GM19328 (cell line): ENCODE results near the gene CCDC126.
A peak's percentile ranks its signal among the peaks of the same experiment; 100 is the strongest.
"Not testable (repeated sequence)": the region's sequence is repeated elsewhere in the genome, so short reads cannot be mapped to it uniquely, and the experiment has no call there.

Experiments used
- ATAC-seq: cut with Tn5 transposase; IDR thresholded peaks from one replicate; pipeline ENCODE4 v1.9.1; 2021; ENCODE audit warnings: mild to moderate bottlenecking, moderate library complexity; ENCODE audit not compliant: unreplicated experiment

The CCDC126 gene

GRCh38 chr7:23597094-23598091 is at the start of gene CCDC126:
TSS of gene CCDC126 (plus strand) at chr7:23597382. CDS start at chr7:23611316, 13,934 bp downstream.
- ATAC-seq, result peak; percentile 76

- no peak for ATAC-seq
These were observed 49.5 kb upstream of the CCDC126 start for GRCh38 chr7:23547662-23548061.

GRCh38 chr7:23558303-23558702 is 38.9 kb upstream of the CCDC126 start:
- ATAC-seq, result no peak

- ATAC-seq, result peak; percentile 81
These were observed 26.5 kb upstream of the CCDC126 start for GRCh38 chr7:23570592-23571200.

GRCh38 chr7:23581975-23582374 is 15.2 kb upstream of the CCDC126 start:
- not testable (repeated sequence) for ATAC-seq

GRCh38 chr7:23585304-23585703 is 11.9 kb upstream of the CCDC126 start:
- not testable (repeated sequence) for ATAC-seq

GRCh38 chr7:23586159-23586558 is 11.0 kb upstream of the CCDC126 start:
- ATAC-seq, result no peak

GRCh38 chr7:23590529-23590928 is 6.7 kb upstream of the CCDC126 start:
- no peak for ATAC-seq

GRCh38 chr7:23593706-23594105 is 3.5 kb upstream of the CCDC126 start:
- no peak for ATAC-seq

GRCh38 chr7:23594879-23595604 is 2.1 kb upstream of the CCDC126 start:
- ATAC-seq, result peak; percentile 46

- ATAC-seq, result no peak
These were observed 1.1 kb downstream of the CCDC126 start for GRCh38 chr7:23598296-23598695.

- ATAC-seq, result no peak
These were observed 3.1 kb downstream of the CCDC126 start for GRCh38 chr7:23600236-23600635.

GRCh38 chr7:23603632-23604295 is 6.6 kb downstream of the CCDC126 start:
- no peak for ATAC-seq

- no peak for ATAC-seq
These were observed 7.1 kb downstream of the CCDC126 start for GRCh38 chr7:23604296-23604640.

- no peak for ATAC-seq
These were observed 9.9 kb downstream of the CCDC126 start for GRCh38 chr7:23607130-23607529.

GRCh38 chr7:23607866-23608265 is 10.7 kb downstream of the CCDC126 start:
- no peak for ATAC-seq

GRCh38 chr7:23615331-23615730 is 18.1 kb downstream of the CCDC126 start:
- no peak for ATAC-seq

GRCh38 chr7:23616593-23616992 is 19.4 kb downstream of the CCDC126 start:
- ATAC-seq, result no peak

GRCh38 chr7:23617482-23617881 is 20.3 kb downstream of the CCDC126 start:
- no peak for ATAC-seq

- no peak for ATAC-seq
These were observed 21.1 kb downstream of the CCDC126 start for GRCh38 chr7:23618241-23618640.

- ATAC-seq, result no peak
These were observed 22.0 kb downstream of the CCDC126 start for GRCh38 chr7:23619141-23619540.
